ENCODE results near the gene PLPPR1.

The PLPPR1 gene

DNA sequence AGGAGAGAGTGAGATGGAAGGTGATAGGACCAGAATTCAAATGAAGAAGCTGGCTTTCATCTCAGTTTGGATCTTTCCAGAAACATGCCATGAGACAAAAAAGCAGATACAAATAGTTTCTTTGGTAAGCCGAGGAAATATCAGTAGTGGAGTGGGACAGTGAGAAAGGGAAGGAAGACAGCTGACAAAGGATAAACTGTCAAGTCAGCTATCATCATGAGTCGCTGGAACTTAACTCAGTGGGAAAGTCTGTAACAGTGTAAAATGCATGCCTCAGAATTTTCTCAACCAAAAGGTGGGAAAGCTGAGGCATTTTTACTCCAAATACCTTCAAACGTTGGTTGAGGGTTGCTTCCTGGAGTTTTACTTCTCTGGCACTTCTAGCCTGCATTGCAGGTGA lies 129.8 kb downstream of the PLPPR1 start:
- TF ChIP-seq, protein P1, sequence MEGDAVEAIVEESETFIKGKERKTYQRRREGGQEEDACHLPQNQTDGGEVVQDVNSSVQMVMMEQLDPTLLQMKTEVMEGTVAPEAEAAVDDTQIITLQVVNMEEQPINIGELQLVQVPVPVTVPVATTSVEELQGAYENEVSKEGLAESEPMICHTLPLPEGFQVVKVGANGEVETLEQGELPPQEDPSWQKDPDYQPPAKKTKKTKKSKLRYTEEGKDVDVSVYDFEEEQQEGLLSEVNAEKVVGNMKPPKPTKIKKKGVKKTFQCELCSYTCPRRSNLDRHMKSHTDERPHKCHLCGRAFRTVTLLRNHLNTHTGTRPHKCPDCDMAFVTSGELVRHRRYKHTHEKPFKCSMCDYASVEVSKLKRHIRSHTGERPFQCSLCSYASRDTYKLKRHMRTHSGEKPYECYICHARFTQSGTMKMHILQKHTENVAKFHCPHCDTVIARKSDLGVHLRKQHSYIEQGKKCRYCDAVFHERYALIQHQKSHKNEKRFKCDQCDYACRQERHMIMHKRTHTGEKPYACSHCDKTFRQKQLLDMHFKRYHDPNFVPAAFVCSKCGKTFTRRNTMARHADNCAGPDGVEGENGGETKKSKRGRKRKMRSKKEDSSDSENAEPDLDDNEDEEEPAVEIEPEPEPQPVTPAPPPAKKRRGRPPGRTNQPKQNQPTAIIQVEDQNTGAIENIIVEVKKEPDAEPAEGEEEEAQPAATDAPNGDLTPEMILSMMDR (IDR thresholded peaks at IDR 0.05; ENCODE audit: low read depth, low read length, missing control alignments) = no peak
- no peak for DNase-seq (ENCODE audit: low read depth)
- no peak overlapping the region for H3K4me3 ChIP-seq (ENCODE audit: low read depth, low read length)

GRCh38 chr9:101162231-101162630 lies 133.7 kb downstream of the PLPPR1 start:
- no peak for DNase-seq (ENCODE audit: low read depth)
- TF ChIP-seq, protein P1 (IDR thresholded peaks at IDR 0.05; ENCODE audit: low read depth, low read length, missing control alignments) = no peak
- H3K4me3 ChIP-seq (ENCODE audit: low read depth, low read length) = no peak overlapping the region

- no peak overlapping the region for H3K4me3 ChIP-seq (ENCODE audit: low read depth, low read length)
- DNase-seq (ENCODE audit: low read depth) = no peak
- TF ChIP-seq, protein P1 (IDR thresholded peaks at IDR 0.05; ENCODE audit: low read depth, low read length, missing control alignments) = no peak
These were observed 136.6 kb downstream of the PLPPR1 start for GRCh38 chr9:101165131-101165530.

DNA sequence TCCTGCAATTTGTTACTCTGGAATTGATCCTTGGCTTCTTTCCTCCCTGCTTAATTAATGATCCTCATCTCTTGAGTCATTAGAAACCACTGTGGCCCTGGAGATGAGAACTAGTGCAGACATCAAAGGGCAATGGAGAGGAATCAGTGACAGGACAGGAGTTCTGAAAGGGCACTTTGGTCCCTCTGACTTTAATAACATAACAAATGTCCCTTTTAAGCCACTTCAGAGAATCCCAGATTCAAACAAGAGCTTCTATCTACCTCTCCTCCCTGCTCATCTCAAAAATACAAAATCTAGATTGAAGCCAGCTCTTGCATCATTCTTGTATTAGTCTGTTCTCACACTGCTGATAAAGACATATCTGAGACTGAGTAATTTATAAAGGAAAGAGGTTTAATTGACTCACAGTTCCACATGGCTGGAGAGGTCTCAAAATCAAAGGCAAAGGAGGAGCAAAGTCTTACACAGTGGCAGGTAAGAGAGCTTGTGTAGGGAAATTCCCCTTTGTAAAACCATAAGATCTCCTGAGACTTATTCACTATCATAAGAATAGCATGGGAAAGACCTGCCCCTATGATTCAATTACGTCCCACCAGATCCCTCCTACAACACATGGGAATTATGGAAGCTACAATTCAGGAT lies 139.1 kb downstream of the PLPPR1 start:
- no peak overlapping the region for H3K4me3 ChIP-seq (ENCODE audit: low read depth, low read length)
- DNase-seq (ENCODE audit: low read depth) = no peak
- TF ChIP-seq, protein P1 (IDR thresholded peaks at IDR 0.05; ENCODE audit: low read depth, low read length, missing control alignments) = no peak

GRCh38 chr9:101172616-101173015 lies 144.1 kb downstream of the PLPPR1 start:
- DNase-seq (ENCODE audit: low read depth) = no peak
- H3K4me3 ChIP-seq (ENCODE audit: low read depth, low read length) = no peak overlapping the region
- TF ChIP-seq, protein P1 (IDR thresholded peaks at IDR 0.05; ENCODE audit: low read depth, low read length, missing control alignments) = no peak

GRCh38 chr9:101173907-101174306 lies 145.4 kb downstream of the PLPPR1 start:
- TF ChIP-seq, protein P1 (IDR thresholded peaks at IDR 0.05; ENCODE audit: low read depth, low read length, missing control alignments) = no peak
- DNase-seq (ENCODE audit: low read depth) = no peak
- H3K4me3 ChIP-seq (ENCODE audit: low read depth, low read length) = no peak overlapping the region

DNA sequence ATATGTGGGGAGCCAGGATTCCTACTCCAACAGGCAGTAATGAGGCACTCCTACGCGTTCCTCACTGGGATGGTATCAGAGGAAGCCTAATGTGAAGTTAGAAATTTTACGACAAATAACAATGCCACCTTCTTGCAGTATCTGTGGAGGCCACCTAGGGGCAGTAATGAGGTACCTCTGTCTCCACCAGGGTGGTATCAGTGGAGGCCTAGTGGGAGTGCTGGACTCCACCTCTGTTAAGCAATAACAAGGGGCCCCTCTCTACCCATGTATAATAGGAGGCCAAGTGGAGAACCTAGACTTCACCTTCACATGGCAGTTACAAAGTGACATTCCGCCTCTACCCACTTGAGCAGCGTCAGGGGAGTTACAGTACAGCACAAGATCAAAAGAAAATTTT lies 147.9 kb downstream of the PLPPR1 start:
- no peak for DNase-seq (ENCODE audit: low read depth)
- TF ChIP-seq, protein P1 (IDR thresholded peaks at IDR 0.05; ENCODE audit: low read depth, low read length, missing control alignments) = peak; percentile 50
- no peak overlapping the region for H3K4me3 ChIP-seq (ENCODE audit: low read depth, low read length)
